ENCODE results near the gene SUSD4. TPM values are rescaled to one million over a fixed set of nuclear protein-coding genes. Genes with fewer than 3 reads are reported as not detected.

Gene SUSD4
- total and polyA plus RNA-seq, 9 of the 15 experiments (the other 6 are each of a cell fraction or from before 2014, with no cell fraction given), result 0.06 to 1.7 (median 0.09) TPM; not detected in 4

DNA sequence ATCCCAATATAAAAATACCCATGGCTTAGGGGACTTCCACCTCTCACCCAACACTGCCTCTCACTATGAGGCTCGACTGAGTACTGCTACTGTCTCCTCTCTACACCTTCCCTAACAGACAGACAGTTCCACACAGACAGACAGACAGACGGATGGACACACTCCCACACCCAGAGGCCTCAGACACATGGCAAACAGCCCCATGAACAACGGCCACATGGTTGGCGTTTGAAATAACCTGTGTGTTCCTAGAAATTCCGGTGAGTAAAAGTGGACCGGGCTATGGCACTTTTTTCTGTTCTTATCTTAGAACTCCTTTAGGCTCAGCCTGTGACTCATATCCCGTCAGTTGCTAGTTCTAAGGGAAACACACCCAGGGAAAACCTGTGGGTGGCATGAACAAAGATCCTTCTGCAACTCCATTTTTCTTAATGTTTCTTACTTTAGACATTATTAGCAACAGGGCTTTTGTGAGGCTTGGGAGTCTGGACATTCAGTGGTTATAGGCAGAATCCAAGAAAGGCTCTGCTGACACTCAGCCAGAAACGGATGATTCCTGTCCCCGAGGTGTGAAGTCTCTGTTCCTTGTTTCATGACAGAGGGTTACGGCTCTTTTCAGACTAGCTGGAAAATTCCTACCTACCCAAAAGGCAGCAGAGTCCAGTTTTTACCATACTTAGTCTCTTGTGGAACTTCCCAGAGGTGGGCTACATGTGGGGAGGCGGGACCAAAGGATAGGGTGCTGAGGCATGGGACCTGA is 130.4 kb downstream of the SUSD4 start (continued):
- peak; percentile 95 for TF ChIP-seq ZNF311 (CRISPR knock-in tag; IDR thresholded peaks at IDR 0.05)
- TF ChIP-seq MEF2A (IDR thresholded peaks at IDR 0.05; ENCODE audit: control insufficient read depth, low read depth, low read length), result 0 out of 2 replicates have a peak, but pooled peaks have one; percentile 51
- TF ChIP-seq PTRF (tag; IDR thresholded peaks at IDR 0.05), result peak; percentile 57; the same call in 1 of the 2 replicates
- no peak for TF ChIP-seq HDGF (IDR thresholded peaks at IDR 0.05)
- 0 out of 2 replicates have a peak, but pooled peaks have one; percentile 49 for TF ChIP-seq GATA2 (CRISPR knock-in tag; IDR thresholded peaks at IDR 0.05)
- TF ChIP-seq SMARCA4 (IDR thresholded peaks at IDR 0.05), result peak; percentile 98
- no peak for TF ChIP-seq HEY1 (CRISPR knock-in tag; IDR thresholded peaks at IDR 0.05; ENCODE audit: borderline replicate concordance)
- TF ChIP-seq, protein P1, sequence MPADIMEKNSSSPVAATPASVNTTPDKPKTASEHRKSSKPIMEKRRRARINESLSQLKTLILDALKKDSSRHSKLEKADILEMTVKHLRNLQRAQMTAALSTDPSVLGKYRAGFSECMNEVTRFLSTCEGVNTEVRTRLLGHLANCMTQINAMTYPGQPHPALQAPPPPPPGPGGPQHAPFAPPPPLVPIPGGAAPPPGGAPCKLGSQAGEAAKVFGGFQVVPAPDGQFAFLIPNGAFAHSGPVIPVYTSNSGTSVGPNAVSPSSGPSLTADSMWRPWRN (IDR thresholded peaks at IDR 0.05; ENCODE audit: low read depth), result peak; percentile 13; the same call in 1 of the 2 replicates
- TF ChIP-seq, protein P2, sequence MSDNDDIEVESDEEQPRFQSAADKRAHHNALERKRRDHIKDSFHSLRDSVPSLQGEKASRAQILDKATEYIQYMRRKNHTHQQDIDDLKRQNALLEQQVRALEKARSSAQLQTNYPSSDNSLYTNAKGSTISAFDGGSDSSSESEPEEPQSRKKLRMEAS (CRISPR knock-in tag; IDR thresholded peaks at IDR 0.05), result peak; percentile 99
- TF ChIP-seq ZNF444 (CRISPR knock-in tag; IDR thresholded peaks at IDR 0.05), result no peak
- no peak for TF ChIP-seq NR0B1 (IDR thresholded peaks at IDR 0.05; ENCODE audit: partially characterized antibody)
- TF ChIP-seq, protein P3, sequence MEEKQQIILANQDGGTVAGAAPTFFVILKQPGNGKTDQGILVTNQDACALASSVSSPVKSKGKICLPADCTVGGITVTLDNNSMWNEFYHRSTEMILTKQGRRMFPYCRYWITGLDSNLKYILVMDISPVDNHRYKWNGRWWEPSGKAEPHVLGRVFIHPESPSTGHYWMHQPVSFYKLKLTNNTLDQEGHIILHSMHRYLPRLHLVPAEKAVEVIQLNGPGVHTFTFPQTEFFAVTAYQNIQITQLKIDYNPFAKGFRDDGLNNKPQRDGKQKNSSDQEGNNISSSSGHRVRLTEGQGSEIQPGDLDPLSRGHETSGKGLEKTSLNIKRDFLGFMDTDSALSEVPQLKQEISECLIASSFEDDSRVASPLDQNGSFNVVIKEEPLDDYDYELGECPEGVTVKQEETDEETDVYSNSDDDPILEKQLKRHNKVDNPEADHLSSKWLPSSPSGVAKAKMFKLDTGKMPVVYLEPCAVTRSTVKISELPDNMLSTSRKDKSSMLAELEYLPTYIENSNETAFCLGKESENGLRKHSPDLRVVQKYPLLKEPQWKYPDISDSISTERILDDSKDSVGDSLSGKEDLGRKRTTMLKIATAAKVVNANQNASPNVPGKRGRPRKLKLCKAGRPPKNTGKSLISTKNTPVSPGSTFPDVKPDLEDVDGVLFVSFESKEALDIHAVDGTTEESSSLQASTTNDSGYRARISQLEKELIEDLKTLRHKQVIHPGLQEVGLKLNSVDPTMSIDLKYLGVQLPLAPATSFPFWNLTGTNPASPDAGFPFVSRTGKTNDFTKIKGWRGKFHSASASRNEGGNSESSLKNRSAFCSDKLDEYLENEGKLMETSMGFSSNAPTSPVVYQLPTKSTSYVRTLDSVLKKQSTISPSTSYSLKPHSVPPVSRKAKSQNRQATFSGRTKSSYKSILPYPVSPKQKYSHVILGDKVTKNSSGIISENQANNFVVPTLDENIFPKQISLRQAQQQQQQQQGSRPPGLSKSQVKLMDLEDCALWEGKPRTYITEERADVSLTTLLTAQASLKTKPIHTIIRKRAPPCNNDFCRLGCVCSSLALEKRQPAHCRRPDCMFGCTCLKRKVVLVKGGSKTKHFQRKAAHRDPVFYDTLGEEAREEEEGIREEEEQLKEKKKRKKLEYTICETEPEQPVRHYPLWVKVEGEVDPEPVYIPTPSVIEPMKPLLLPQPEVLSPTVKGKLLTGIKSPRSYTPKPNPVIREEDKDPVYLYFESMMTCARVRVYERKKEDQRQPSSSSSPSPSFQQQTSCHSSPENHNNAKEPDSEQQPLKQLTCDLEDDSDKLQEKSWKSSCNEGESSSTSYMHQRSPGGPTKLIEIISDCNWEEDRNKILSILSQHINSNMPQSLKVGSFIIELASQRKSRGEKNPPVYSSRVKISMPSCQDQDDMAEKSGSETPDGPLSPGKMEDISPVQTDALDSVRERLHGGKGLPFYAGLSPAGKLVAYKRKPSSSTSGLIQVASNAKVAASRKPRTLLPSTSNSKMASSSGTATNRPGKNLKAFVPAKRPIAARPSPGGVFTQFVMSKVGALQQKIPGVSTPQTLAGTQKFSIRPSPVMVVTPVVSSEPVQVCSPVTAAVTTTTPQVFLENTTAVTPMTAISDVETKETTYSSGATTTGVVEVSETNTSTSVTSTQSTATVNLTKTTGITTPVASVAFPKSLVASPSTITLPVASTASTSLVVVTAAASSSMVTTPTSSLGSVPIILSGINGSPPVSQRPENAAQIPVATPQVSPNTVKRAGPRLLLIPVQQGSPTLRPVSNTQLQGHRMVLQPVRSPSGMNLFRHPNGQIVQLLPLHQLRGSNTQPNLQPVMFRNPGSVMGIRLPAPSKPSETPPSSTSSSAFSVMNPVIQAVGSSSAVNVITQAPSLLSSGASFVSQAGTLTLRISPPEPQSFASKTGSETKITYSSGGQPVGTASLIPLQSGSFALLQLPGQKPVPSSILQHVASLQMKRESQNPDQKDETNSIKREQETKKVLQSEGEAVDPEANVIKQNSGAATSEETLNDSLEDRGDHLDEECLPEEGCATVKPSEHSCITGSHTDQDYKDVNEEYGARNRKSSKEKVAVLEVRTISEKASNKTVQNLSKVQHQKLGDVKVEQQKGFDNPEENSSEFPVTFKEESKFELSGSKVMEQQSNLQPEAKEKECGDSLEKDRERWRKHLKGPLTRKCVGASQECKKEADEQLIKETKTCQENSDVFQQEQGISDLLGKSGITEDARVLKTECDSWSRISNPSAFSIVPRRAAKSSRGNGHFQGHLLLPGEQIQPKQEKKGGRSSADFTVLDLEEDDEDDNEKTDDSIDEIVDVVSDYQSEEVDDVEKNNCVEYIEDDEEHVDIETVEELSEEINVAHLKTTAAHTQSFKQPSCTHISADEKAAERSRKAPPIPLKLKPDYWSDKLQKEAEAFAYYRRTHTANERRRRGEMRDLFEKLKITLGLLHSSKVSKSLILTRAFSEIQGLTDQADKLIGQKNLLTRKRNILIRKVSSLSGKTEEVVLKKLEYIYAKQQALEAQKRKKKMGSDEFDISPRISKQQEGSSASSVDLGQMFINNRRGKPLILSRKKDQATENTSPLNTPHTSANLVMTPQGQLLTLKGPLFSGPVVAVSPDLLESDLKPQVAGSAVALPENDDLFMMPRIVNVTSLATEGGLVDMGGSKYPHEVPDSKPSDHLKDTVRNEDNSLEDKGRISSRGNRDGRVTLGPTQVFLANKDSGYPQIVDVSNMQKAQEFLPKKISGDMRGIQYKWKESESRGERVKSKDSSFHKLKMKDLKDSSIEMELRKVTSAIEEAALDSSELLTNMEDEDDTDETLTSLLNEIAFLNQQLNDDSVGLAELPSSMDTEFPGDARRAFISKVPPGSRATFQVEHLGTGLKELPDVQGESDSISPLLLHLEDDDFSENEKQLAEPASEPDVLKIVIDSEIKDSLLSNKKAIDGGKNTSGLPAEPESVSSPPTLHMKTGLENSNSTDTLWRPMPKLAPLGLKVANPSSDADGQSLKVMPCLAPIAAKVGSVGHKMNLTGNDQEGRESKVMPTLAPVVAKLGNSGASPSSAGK (IDR thresholded peaks at IDR 0.05), result peak; percentile 99
- no peak for TF ChIP-seq MCM5 (IDR thresholded peaks at IDR 0.05; ENCODE audit: low read depth)

All from K562 (cell line).